ENCODE measurements around the gene INSYN2B. TPM values are rescaled to one million over a fixed set of nuclear protein-coding genes. Genes with fewer than 3 reads are reported as not detected.

The INSYN2B gene
- total and polyA plus RNA-seq, 2 donors (not counting 1 experiment from before 2014, with no cell fraction given), result not detected

DNA sequence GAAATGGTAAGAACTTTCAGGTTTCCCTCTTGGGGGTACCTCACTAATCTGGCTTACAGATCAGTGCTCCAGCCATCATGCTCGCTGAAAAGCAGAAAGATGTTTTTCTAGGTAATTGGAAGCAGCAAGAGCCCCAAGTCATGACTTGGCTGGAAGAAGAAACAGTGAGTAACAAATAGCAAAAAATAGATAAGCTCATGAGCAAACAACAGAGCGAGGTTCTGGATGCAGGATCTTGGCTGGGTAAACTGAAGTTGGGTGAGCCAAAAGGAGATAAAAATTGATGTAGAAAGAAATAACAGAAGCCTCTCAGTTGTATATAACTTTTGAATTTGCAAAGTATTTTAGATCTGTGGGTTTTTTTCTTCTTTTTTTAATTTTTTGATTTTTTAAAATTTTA, 110.1 kb downstream of the INSYN2B start:
- intact Hi-C loops (cut with micrococcal nuclease), result no loop called here
- no peaks in the 10 kb centered on the region for H3K9me3 Mint-ChIP-seq (ENCODE audit: insufficient read depth)
- no peak for DNase-seq
- no peaks in the 10 kb centered on the region for H3K27me3 Mint-ChIP-seq
- no peak overlapping the region for H3K4me2 ChIP-seq (replicated peaks; ENCODE audit: low read depth, low read length, poor library complexity, severe bottlenecking)
- peaks cover 19 to 39% of the 10 kb centered on the region in 2 experiments for H3K36me3 ChIP-seq (replicated peaks in 1 of 2; ENCODE audit: control extremely low read depth in 1 of 2, control insufficient read depth in 1 of 2, extremely low read depth in 1 of 2, insufficient read depth in 2 of 2, low read length in 1 of 2)
- H3K9ac ChIP-seq (ENCODE audit: low read length), result no peak overlapping the region
- H2AFZ ChIP-seq (ENCODE audit: insufficient read depth, low read depth, low read length, poor library complexity, severe bottlenecking), result no peak overlapping the region
- no peaks in the 10 kb centered on the region for H3K4me1 ChIP-seq (ENCODE audit: control insufficient read depth in 2 of 2, insufficient read depth in 2 of 2, low read length in 2 of 2)
- TF ChIP-seq, protein P1, sequence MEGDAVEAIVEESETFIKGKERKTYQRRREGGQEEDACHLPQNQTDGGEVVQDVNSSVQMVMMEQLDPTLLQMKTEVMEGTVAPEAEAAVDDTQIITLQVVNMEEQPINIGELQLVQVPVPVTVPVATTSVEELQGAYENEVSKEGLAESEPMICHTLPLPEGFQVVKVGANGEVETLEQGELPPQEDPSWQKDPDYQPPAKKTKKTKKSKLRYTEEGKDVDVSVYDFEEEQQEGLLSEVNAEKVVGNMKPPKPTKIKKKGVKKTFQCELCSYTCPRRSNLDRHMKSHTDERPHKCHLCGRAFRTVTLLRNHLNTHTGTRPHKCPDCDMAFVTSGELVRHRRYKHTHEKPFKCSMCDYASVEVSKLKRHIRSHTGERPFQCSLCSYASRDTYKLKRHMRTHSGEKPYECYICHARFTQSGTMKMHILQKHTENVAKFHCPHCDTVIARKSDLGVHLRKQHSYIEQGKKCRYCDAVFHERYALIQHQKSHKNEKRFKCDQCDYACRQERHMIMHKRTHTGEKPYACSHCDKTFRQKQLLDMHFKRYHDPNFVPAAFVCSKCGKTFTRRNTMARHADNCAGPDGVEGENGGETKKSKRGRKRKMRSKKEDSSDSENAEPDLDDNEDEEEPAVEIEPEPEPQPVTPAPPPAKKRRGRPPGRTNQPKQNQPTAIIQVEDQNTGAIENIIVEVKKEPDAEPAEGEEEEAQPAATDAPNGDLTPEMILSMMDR (IDR thresholded peaks at IDR 0.05), result no peak
- TF ChIP-seq EZH2 (IDR thresholded peaks at IDR 0.05; ENCODE audit: borderline replicate concordance, insufficient read depth, low read depth, low read length, poor library complexity, severe bottlenecking), result no peak
- peaks cover 30% of the 10 kb centered on the region for H4K20me1 ChIP-seq (ENCODE audit: control insufficient read depth, insufficient read depth, low read length, poor library complexity, severe bottlenecking)
- H3K4me1 Mint-ChIP-seq, result no peaks in the 10 kb centered on the region
- ChIA-PET POLR2A (no interaction called here), CTCF (no interaction called here)
- H3K4me3 Mint-ChIP-seq, result no peak overlapping the region
- no peak for ATAC-seq (ENCODE audit: low read depth)
- WGBS (ENCODE audit: insufficient coverage), result 100% methylated on average over 2 of the region's 2 CpGs
- no peak overlapping the region for H3K27ac ChIP-seq (ENCODE audit: low read length in 2 of 2)
- H3K9me3 ChIP-seq (ENCODE audit: control extremely low read depth in 1 of 3, control insufficient read depth in 2 of 3, insufficient read depth in 1 of 3, low read length in 2 of 3), result no peaks in the 10 kb centered on the region
- H3K27ac Mint-ChIP-seq, result no peak overlapping the region
- peaks cover 15% of the 10 kb centered on the region for H3K79me2 ChIP-seq (ENCODE audit: control insufficient read depth, insufficient read depth, low read length)
- no peak overlapping the region for H3K4me3 ChIP-seq (ENCODE audit: control extremely low read depth in 1 of 5, extremely low read depth in 1 of 5, insufficient read depth in 1 of 5, low read depth in 2 of 5, low read length in 4 of 5)
- H3K27me3 ChIP-seq (replicated peaks in 1 of 4; ENCODE audit: control extremely low read depth in 1 of 4, control insufficient read depth in 3 of 4, insufficient read depth in 4 of 4, low read length in 3 of 4), result no peaks in the 10 kb centered on the region

DNA sequence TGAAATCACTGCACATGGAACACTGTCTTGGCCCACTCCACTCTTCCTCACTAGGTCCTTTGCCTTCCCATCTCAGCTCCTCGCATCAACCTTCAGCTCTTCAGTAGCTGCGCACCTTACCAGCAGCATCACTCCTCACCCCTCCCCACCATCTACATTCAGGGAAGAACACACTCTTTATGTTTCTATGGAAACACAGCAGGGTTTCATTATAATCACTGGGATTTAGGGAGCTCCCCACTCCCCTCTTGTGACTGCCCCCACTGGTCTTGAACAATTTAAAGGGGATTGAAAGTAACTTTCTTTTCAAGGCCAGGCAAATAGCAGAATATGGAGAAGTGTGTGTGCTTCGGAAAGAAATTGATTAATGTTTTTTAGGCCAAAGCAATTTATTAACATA, 111.2 kb downstream of the INSYN2B start:
- ATAC-seq (ENCODE audit: low read depth) (no peak), DNase-seq (no peak)
- no peak overlapping the region for H2AFZ ChIP-seq (ENCODE audit: insufficient read depth, low read depth, low read length, poor library complexity, severe bottlenecking)
- no peaks in the 10 kb centered on the region for H3K9me3 Mint-ChIP-seq (ENCODE audit: insufficient read depth)
- peaks cover 18% of the 10 kb centered on the region for H3K79me2 ChIP-seq (ENCODE audit: control insufficient read depth, insufficient read depth, low read length)
- H3K4me1 Mint-ChIP-seq, result no peaks in the 10 kb centered on the region
- no peaks in the 10 kb centered on the region for H3K4me1 ChIP-seq (ENCODE audit: control insufficient read depth in 2 of 2, insufficient read depth in 2 of 2, low read length in 2 of 2)
- WGBS (ENCODE audit: insufficient coverage), result 100% methylated on average over 1 of the region's 3 CpGs
- H3K27me3 ChIP-seq (replicated peaks in 1 of 4; ENCODE audit: control extremely low read depth in 1 of 4, control insufficient read depth in 3 of 4, insufficient read depth in 4 of 4, low read length in 3 of 4), result no peaks in the 10 kb centered on the region
- no peak overlapping the region for H3K27ac Mint-ChIP-seq
- H3K4me2 ChIP-seq (replicated peaks; ENCODE audit: low read depth, low read length, poor library complexity, severe bottlenecking), result no peak overlapping the region
- H3K9ac ChIP-seq (ENCODE audit: low read length), result no peak overlapping the region
- H3K9me3 ChIP-seq (ENCODE audit: control extremely low read depth in 1 of 3, control insufficient read depth in 2 of 3, insufficient read depth in 1 of 3, low read length in 2 of 3), result no peaks in the 10 kb centered on the region
- H3K4me3 Mint-ChIP-seq, result no peak overlapping the region
- H4K20me1 ChIP-seq (ENCODE audit: control insufficient read depth, insufficient read depth, low read length, poor library complexity, severe bottlenecking), result peaks cover 41% of the 10 kb centered on the region
- intact Hi-C loops (cut with micrococcal nuclease), result no loop called here
- H3K36me3 ChIP-seq (replicated peaks in 1 of 2; ENCODE audit: control extremely low read depth in 1 of 2, control insufficient read depth in 1 of 2, extremely low read depth in 1 of 2, insufficient read depth in 2 of 2, low read length in 1 of 2), result peaks cover 19 to 50% of the 10 kb centered on the region in 2 experiments
- no peak overlapping the region for H3K4me3 ChIP-seq (ENCODE audit: control extremely low read depth in 1 of 5, extremely low read depth in 1 of 5, insufficient read depth in 1 of 5, low read depth in 2 of 5, low read length in 4 of 5)
- no peaks in the 10 kb centered on the region for H3K27me3 Mint-ChIP-seq
- TF ChIP-seq, protein P1 (IDR thresholded peaks at IDR 0.05), result no peak
- no peak for TF ChIP-seq EZH2 (IDR thresholded peaks at IDR 0.05; ENCODE audit: borderline replicate concordance, insufficient read depth, low read depth, low read length, poor library complexity, severe bottlenecking)
- ChIA-PET CTCF (no interaction called here), POLR2A (no interaction called here)
- H3K27ac ChIP-seq (ENCODE audit: low read length in 2 of 2), result no peak overlapping the region

Measured in B cell (primary cell).